GM21786 (cell line): ENCODE measurements around the gene SELENOM.

Source experiments
- ATAC-seq: cut with Tn5 transposase; IDR thresholded peaks from one replicate; pipeline ENCODE4 v1.9.1; 2021; ENCODE audit not compliant: unreplicated experiment

SELENOM gene

GRCh38 chr22:31092161-31092560 is 15.2 kb downstream of the SELENOM start:
- ATAC-seq: no peak

- ATAC-seq: no peak
Measured at GRCh38 chr22:31091106-31091975, 16.0 kb downstream of the SELENOM start.

- no peak for ATAC-seq
Measured at GRCh38 chr22:31090217-31091085, 16.9 kb downstream of the SELENOM start.

GRCh38 chr22:31089160-31090100 is 17.9 kb downstream of the SELENOM start:
- ATAC-seq: no peak

- no peak for ATAC-seq
Measured at GRCh38 chr22:31088233-31088986, 19.0 kb downstream of the SELENOM start.

- ATAC-seq: no peak
Measured at GRCh38 chr22:31087744-31088215, 19.6 kb downstream of the SELENOM start.

- no peak for ATAC-seq
Measured at GRCh38 chr22:31086703-31087330, 20.6 kb downstream of the SELENOM start.

GRCh38 chr22:31085928-31086327 is 21.4 kb downstream of the SELENOM start:
- no peak for ATAC-seq

- no peak for ATAC-seq
Measured at GRCh38 chr22:31085493-31085824, 21.9 kb downstream of the SELENOM start.

GRCh38 chr22:31084811-31085492 is 22.4 kb downstream of the SELENOM start:
- ATAC-seq: peak; percentile 45

GRCh38 chr22:31083923-31084810 is 23.2 kb downstream of the SELENOM start:
- no peak for ATAC-seq

GRCh38 chr22:31083377-31083768 is 24.0 kb downstream of the SELENOM start:
- no peak for ATAC-seq

- no peak for ATAC-seq
Measured at GRCh38 chr22:31082606-31083376, 24.6 kb downstream of the SELENOM start.

- no peak for ATAC-seq
Measured at GRCh38 chr22:31081963-31082605, 25.3 kb downstream of the SELENOM start.

- ATAC-seq: peak; percentile 64
Measured at GRCh38 chr22:31080848-31081649, 26.3 kb downstream of the SELENOM start, which contains the start of gene SMTN. TSS of gene SMTN (plus strand) at chr22:31081318. CDS start at chr22:31083259, 1,941 bp downstream.
